VCaP (cell line): ENCODE data around the gene ELK3.

Experiments used
- H3K27ac ChIP-seq: fragments of 450-650 bp; 2 replicates; pipeline ENCODE4 v1.5.1; 2017
- CTCF ChIP-seq: fragments of 450-650 bp; conservative IDR thresholded peaks from 2 replicates; pipeline ENCODE4 v1.5.1; 2017; ENCODE audit warnings: mild to moderate bottlenecking, moderate library complexity

The ELK3 gene

GRCh38 chr12:96193725-96194575 is at the start of gene ELK3:
ELK3 (plus strand) TSS chr12:96194375.
- peak within 1 kb of the TSS; percentile 85 for H3K27ac ChIP-seq
- no peak for TF ChIP-seq CTCF

- TF ChIP-seq CTCF, result no peak
- no peak overlapping the region for H3K27ac ChIP-seq
Measured at GRCh38 chr12:96146747-96147146, 47.4 kb upstream of the ELK3 start.

GRCh38 chr12:96150442-96150841 is 43.7 kb upstream of the ELK3 start:
- no peak overlapping the region for H3K27ac ChIP-seq
- TF ChIP-seq CTCF, result no peak

GRCh38 chr12:96152164-96152563 is 42.0 kb upstream of the ELK3 start:
- H3K27ac ChIP-seq, result no peak overlapping the region
- no peak for TF ChIP-seq CTCF

GRCh38 chr12:96153131-96153725 is 40.9 kb upstream of the ELK3 start:
- H3K27ac ChIP-seq, result no peak overlapping the region
- TF ChIP-seq CTCF, result no peak

- no peak for TF ChIP-seq CTCF
- H3K27ac ChIP-seq, result no peak overlapping the region
Measured at GRCh38 chr12:96155181-96155580, 39.0 kb upstream of the ELK3 start.

- H3K27ac ChIP-seq, result no peak overlapping the region
- TF ChIP-seq CTCF, result no peak
Measured at GRCh38 chr12:96155781-96156180, 38.4 kb upstream of the ELK3 start.
